ENCODE measurements around the gene FRMD6. TPM values are rescaled to one million over a fixed set of nuclear protein-coding genes. Genes with fewer than 3 reads are reported as not detected.
A peak's percentile ranks its signal among the peaks of the same experiment; 100 is the strongest.

Gene FRMD6
- total and polyA plus RNA-seq, 12 donors = 6.4 to 42.6 (median 23.3) TPM

DNA sequence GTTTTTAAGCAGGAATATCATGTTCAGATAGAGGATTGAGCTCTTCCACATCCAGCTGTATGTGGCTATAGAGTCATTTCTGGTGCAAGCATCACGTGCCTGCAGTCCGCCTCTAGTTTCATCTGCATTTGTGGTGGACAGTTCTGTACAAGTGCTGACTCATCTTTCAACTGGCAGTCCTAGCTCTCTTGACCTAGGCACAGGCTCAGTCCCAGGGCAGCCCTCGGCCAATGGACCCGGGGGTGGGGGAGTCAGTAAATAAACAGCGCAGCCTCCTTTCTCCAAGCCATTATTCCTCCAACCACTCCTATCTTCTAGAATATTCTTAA, 41.8 kb upstream of the FRMD6 start:
- Histone ChIP-seq H3K27me3 (no peaks in the 10 kb centered on the region), H3K27ac (no peak overlapping the region)
- TF ChIP-seq, protein P1, sequence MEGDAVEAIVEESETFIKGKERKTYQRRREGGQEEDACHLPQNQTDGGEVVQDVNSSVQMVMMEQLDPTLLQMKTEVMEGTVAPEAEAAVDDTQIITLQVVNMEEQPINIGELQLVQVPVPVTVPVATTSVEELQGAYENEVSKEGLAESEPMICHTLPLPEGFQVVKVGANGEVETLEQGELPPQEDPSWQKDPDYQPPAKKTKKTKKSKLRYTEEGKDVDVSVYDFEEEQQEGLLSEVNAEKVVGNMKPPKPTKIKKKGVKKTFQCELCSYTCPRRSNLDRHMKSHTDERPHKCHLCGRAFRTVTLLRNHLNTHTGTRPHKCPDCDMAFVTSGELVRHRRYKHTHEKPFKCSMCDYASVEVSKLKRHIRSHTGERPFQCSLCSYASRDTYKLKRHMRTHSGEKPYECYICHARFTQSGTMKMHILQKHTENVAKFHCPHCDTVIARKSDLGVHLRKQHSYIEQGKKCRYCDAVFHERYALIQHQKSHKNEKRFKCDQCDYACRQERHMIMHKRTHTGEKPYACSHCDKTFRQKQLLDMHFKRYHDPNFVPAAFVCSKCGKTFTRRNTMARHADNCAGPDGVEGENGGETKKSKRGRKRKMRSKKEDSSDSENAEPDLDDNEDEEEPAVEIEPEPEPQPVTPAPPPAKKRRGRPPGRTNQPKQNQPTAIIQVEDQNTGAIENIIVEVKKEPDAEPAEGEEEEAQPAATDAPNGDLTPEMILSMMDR (IDR thresholded peaks at IDR 0.05) = no peak

GRCh38 chr14:51610771-51611170, 40.9 kb upstream of the FRMD6 start:
- no peak overlapping the region for H3K4me3 ChIP-seq
- no peak overlapping the region for H3K27ac ChIP-seq
- intact Hi-C loops (cut with DNase I) = no loop called here
- TF ChIP-seq POLR2A (IDR thresholded peaks at IDR 0.05) = no peak
- TF ChIP-seq, protein P1 (IDR thresholded peaks at IDR 0.05) = no peak
- no peak for DNase-seq
- H3K9me3 ChIP-seq (replicated peaks in 1 of 3) = no peaks in the 10 kb centered on the region
- no peaks in the 10 kb centered on the region for H3K36me3 ChIP-seq (replicated peaks in 1 of 2)
- WGBS, 4 donors = 41 to 84% (median 73%) methylated on average over 1 of the region's 1 CpG
- no peaks in the 10 kb centered on the region for H3K27me3 ChIP-seq
- no peaks in the 10 kb centered on the region for H3K4me1 ChIP-seq (replicated peaks in 1 of 2)

More for the DNA sequence above, 41.8 kb upstream of the FRMD6 start:
- Histone ChIP-seq H3K4me3 (no peak overlapping the region), H3K4me1 (replicated peaks in 1 of 2) (no peaks in the 10 kb centered on the region), H3K9me3 (replicated peaks in 1 of 3) (no peaks in the 10 kb centered on the region), H3K36me3 (replicated peaks in 1 of 2) (no peaks in the 10 kb centered on the region)
- intact Hi-C loops (cut with DNase I) = no loop called here
- WGBS, 4 donors = 89 to 96% (median 90%) methylated on average over 4 to 5 of the region's 5 CpGs
- DNase-seq = no peak

DNA sequence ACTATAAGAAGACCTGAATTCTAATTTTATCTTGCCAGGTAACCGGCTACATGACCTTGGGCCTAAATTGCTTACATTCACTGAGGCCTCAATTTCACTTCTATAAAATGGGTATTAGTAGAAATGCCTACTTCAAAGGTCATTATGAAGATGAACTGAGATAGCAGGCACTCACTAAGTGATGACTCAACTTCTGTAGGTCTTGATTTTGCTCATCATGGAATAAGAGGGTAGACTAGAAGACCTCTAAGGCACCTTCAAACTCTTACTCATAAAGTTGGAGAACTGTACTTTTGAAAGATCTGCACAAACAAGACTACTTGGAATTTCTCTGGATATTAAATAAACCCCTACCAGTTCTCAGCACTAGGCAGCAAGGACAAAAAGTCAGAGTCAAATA, 39.3 kb upstream of the FRMD6 start:
- H3K27me3 ChIP-seq = no peaks in the 10 kb centered on the region
- peaks cover 0 to 12% of the 10 kb centered on the region in 2 donors for H3K4me1 ChIP-seq (replicated peaks in 1 of 2)
- no peaks in the 10 kb centered on the region for H3K9me3 ChIP-seq (replicated peaks in 1 of 3)
- H3K27ac ChIP-seq = no peak overlapping the region
- intact Hi-C loops (cut with DNase I) = no loop called here
- no peak for DNase-seq
- TF ChIP-seq, protein P1 (IDR thresholded peaks at IDR 0.05) = no peak
- TF ChIP-seq POLR2A (IDR thresholded peaks at IDR 0.05) = no peak
- WGBS, 4 donors = 43 to 91% (median 77%) methylated on average over 1 of the region's 1 CpG
- H3K36me3 ChIP-seq (replicated peaks in 1 of 2) = no peaks in the 10 kb centered on the region
- no peak overlapping the region for H3K4me3 ChIP-seq

- intact Hi-C loops (cut with DNase I) = no loop called here
- Histone ChIP-seq H3K27me3 (no peaks in the 10 kb centered on the region), H3K4me1 (replicated peaks in 1 of 2) (peaks cover 0 to 16% of the 10 kb centered on the region in 2 donors), H3K36me3 (replicated peaks in 1 of 2) (no peaks in the 10 kb centered on the region), H3K9me3 (replicated peaks in 1 of 3) (no peaks in the 10 kb centered on the region), H3K27ac (no peak overlapping the region), H3K4me3 (no peak overlapping the region)
- peak in 6 of 7 donors; percentile 21 to 57 (median 28) for DNase-seq
- TF ChIP-seq POLR2A (IDR thresholded peaks at IDR 0.05) = no peak
- TF ChIP-seq, protein P1 (IDR thresholded peaks at IDR 0.05) = no peak
- WGBS, 4 donors = 45 to 67% (median 51%) methylated on average over 3 of the region's 3 CpGs
Observed at GRCh38 chr14:51613416-51613815, 38.3 kb upstream of the FRMD6 start.
